ENCODE results near the gene PCYT2.

PCYT2 gene

DNA sequence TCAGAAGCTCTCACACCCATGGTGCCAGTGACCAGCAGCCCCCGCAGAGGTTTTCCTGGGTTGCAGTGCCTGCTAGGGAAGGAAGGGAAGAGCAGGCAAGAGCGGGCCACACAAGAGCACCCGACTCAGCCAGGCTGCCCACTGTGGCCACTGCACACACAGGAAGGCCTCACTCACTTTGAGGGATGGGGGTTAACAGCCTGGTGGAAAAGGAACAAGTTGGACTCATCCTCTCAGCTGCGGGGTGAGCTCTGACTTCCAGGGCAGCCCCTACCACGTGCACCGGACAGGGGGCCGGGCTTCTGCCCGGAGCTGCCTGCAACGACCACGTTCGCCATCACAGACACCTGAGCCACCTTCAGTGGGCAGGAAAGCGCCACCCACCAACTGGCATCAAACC, 59.0 kb downstream of the PCYT2 start:
- H3K27me3 ChIP-seq (ENCODE audit: low read depth) = no peaks in the 10 kb centered on the region
- no peaks in the 10 kb centered on the region for H3K4me1 ChIP-seq
- no peak for DNase-seq (ENCODE audit: low spot score in 2 of 2)
- H3K4me3 ChIP-seq = no peak overlapping the region
- no peaks in the 10 kb centered on the region for H3K9me3 ChIP-seq
- in situ Hi-C loops (cut with MboI; ENCODE audit: low sequenced_read_pairs) = no loop called here
- H3K36me3 ChIP-seq (replicated peaks) = peaks cover 70% of the 10 kb centered on the region

DNA sequence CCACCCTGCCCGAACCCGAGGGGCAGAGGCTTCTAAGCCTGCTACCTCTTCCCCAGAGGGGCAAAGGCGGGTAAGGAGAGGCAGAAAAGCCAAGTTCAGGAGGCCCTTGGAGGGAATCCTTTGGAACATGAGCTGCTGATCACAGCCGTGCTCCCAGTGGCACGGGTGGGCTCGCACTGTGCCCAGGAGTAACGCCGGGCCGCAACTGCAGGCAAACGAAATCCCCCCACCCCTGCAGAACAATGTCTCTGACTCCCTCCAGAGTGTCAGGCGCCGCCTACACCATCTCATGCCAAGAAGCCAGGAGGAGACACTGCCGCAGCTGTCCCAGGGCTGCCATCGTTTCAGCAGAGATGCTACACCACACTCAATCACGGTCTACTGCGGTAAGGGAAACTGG, 59.8 kb downstream of the PCYT2 start:
- H3K36me3 ChIP-seq (replicated peaks) = peaks cover 72% of the 10 kb centered on the region
- no peaks in the 10 kb centered on the region for H3K4me1 ChIP-seq
- H3K9me3 ChIP-seq = no peaks in the 10 kb centered on the region
- DNase-seq (ENCODE audit: low spot score in 2 of 2) = no peak
- H3K4me3 ChIP-seq = no peak overlapping the region
- H3K27me3 ChIP-seq (ENCODE audit: low read depth) = no peaks in the 10 kb centered on the region
- in situ Hi-C loops (cut with MboI; ENCODE audit: low sequenced_read_pairs) = no loop called here

Measured in HAP-1 (cell line).